Right hindlimb (tissue), 1 donor: Measurements from ENCODE around the gene SHANK1.
"Not testable (repeated sequence)": the region's sequence is repeated elsewhere in the genome, so short reads cannot be mapped to it uniquely, and the experiment has no call there.

Experiments used
- DNase-seq: peaks from one replicate; pipeline ENCODE4 v3.0.0-alpha.2; 2018

SHANK1 gene

GRCh38 chr19:50632151-50632835, 87.3 kb downstream of the SHANK1 start:
- no peak for DNase-seq

- no peak for DNase-seq
These were observed 89.8 kb downstream of the SHANK1 start for GRCh38 chr19:50629801-50630200.

- DNase-seq: no peak
These were observed 90.4 kb downstream of the SHANK1 start for GRCh38 chr19:50629194-50629593.

- no peak for DNase-seq
These were observed 91.1 kb downstream of the SHANK1 start for GRCh38 chr19:50628551-50628950.

GRCh38 chr19:50628146-50628545, 91.5 kb downstream of the SHANK1 start:
- no peak for DNase-seq

- DNase-seq: no peak
These were observed 92.8 kb downstream of the SHANK1 start for GRCh38 chr19:50626795-50627194.

GRCh38 chr19:50626011-50626410, 93.6 kb downstream of the SHANK1 start:
- DNase-seq: no peak

- no peak for DNase-seq
These were observed 94.5 kb downstream of the SHANK1 start for GRCh38 chr19:50624949-50625600.

- not testable (repeated sequence) for DNase-seq
These were observed 99.2 kb downstream of the SHANK1 start for GRCh38 chr19:50620394-50620906.

GRCh38 chr19:50619184-50619583, 100.4 kb downstream of the SHANK1 start:
- not testable (repeated sequence) for DNase-seq

- not testable (repeated sequence) for DNase-seq
These were observed 101.2 kb downstream of the SHANK1 start for GRCh38 chr19:50618379-50618778.

GRCh38 chr19:50612504-50613404, 106.8 kb downstream of the SHANK1 start:
- DNase-seq: not testable (repeated sequence)
